Astrocyte (in vitro differentiated cells and primary cell): ENCODE measurements around the gene PRR5.

Experiments used
- CTCF ChIP-seq: IDR thresholded peaks from 2 replicates; pipeline ENCODE4 v1.5.1; 2011; ENCODE audit warnings: low read depth, mild to moderate bottlenecking, inconsistent platforms, low read length, moderate library complexity; ENCODE audit not compliant: insufficient read depth
- EZH2 ChIP-seq: IDR thresholded peaks from 2 replicates; pipeline ENCODE4 v1.6.1; 2012; ENCODE audit warnings: mild to moderate bottlenecking, low read length, inconsistent platforms; ENCODE audit not compliant: insufficient read depth

GRCh38 chr22:44661659-44662569 lies 40.1 kb upstream of the PRR5 start:
- TF ChIP-seq CTCF (no peak), EZH2 (no peak)
